Endothelial cell of umbilical vein (primary cell): ENCODE data around the gene TMEM121B. TPM values are rescaled to one million over a fixed set of nuclear protein-coding genes. Genes with fewer than 3 reads are reported as not detected.

Experiments used
- BruUV-seq: library from RNA; stranded (reverse); fragments of 400-500 nt; replicated peaks from 2 replicates; lab custom pipeline; 2021; lab: Mats Ljungman, UMichigan
- CTCF ChIA-PET: fragments of 300-600, 350-600 bp; sonication (Branson Sonifier 250); formaldehyde crosslinking; loops from one replicate; lab custom pipeline; 2021; ENCODE audit warnings: antibody characterized with exemption, inconsistent platforms; lab: Charles Lee
- POLR2A ChIA-PET: fragments of 300-600, 350-600 bp; sonication (Branson Sonifier 250); formaldehyde crosslinking; loops from one replicate; lab custom pipeline; 2021; ENCODE audit warnings: antibody characterized with exemption, inconsistent platforms; lab: Charles Lee
- DNase-seq: peaks from one replicate; pipeline ENCODE4 v3.0.0-alpha.2; 2011; ENCODE audit warnings: low read depth, low spot score
- FAIRE-seq: peaks from 2 replicates; lab custom pipeline; 2011; peaks lifted over from hg19 to GRCh38; lab: Jason Lieb, UNC
- H2AFZ ChIP-seq: 2 replicates; pipeline ENCODE4 v1.6.0; 2012; ENCODE audit warnings: low read depth, low read length, control low read depth, inconsistent platforms
- H3K27ac ChIP-seq: 2 replicates; pipeline ENCODE4 v1.5.1; 2011; ENCODE audit warnings: low read depth, mild to moderate bottlenecking, control low read depth, low read length, moderate library complexity; ENCODE audit not compliant: insufficient read depth
- H3K27me3 ChIP-seq, 2 experiments: 2 replicates each; pipeline versions ENCODE4 v1.6.0 to v1.6.1; 2011; ENCODE audit warnings: low read length in 2 of 2, mixed read lengths in 1 of 2; ENCODE audit not compliant: control insufficient read depth in 2 of 2, insufficient read depth in 2 of 2
- H3K36me3 ChIP-seq, 2 experiments: 2 replicates in 1 of 2; 3 replicates in 1 of 2; pipeline ENCODE4 v1.5.1; 2011; ENCODE audit warnings: low read length in 2 of 2, mild to moderate bottlenecking in 1 of 2, moderate library complexity in 1 of 2; ENCODE audit not compliant: control insufficient read depth in 2 of 2, insufficient read depth in 2 of 2; ENCODE audit errors: extremely low read depth in 1 of 2
- H3K4me1 ChIP-seq: 3 replicates; pipeline ENCODE4 v1.5.1; 2011; ENCODE audit warnings: mild to moderate bottlenecking, low read length; ENCODE audit not compliant: control insufficient read depth, insufficient read depth; ENCODE audit errors: extremely low read depth
- H3K4me2 ChIP-seq: 2 replicates; pipeline ENCODE4 v1.6.1; 2011; ENCODE audit warnings: low read length, control low read depth, mixed read lengths; ENCODE audit not compliant: insufficient read depth
- H3K4me3 ChIP-seq, 3 experiments: fragments of 200-600 bp in 1 of 3; sonication (generic), shearing (Covaris generic) in 1 of 3; replicated peaks in 1 of 3; 2 replicates each; pipeline ENCODE4 v1.5.1; 2011 to 2016; ENCODE audit warnings: control low read depth in 3 of 3, low read length in 3 of 3, mild to moderate bottlenecking in 2 of 3, inconsistent platforms in 1 of 3, low read depth in 1 of 3, moderate library complexity in 1 of 3; ENCODE audit not compliant: insufficient read depth in 1 of 3
- H3K79me2 ChIP-seq: 2 replicates; pipeline ENCODE4 v1.6.0; 2012; ENCODE audit warnings: low read length, inconsistent platforms; ENCODE audit not compliant: control insufficient read depth, insufficient read depth
- H3K9ac ChIP-seq: replicated peaks from 2 replicates; pipeline ENCODE3; 2011; ENCODE audit warnings: low read length, control low read depth; ENCODE audit not compliant: insufficient read depth; ENCODE audit errors: extremely low read depth
- H3K9me1 ChIP-seq: replicated peaks from 3 replicates; pipeline ENCODE4 v1.6.0; 2011; ENCODE audit warnings: mild to moderate bottlenecking, low read length; ENCODE audit not compliant: control insufficient read depth, insufficient read depth; ENCODE audit errors: extremely low read depth
- H3K9me3 ChIP-seq: replicated peaks from 2 replicates; pipeline ENCODE4 v1.5.1; 2012; ENCODE audit warnings: low read length, inconsistent platforms; ENCODE audit not compliant: control insufficient read depth, insufficient read depth
- H4K20me1 ChIP-seq: replicated peaks from 2 replicates; pipeline ENCODE3; 2011; ENCODE audit warnings: mild to moderate bottlenecking, low read length; ENCODE audit not compliant: control insufficient read depth, insufficient read depth; ENCODE audit errors: extremely low read depth
- CTCF ChIP-seq, 2 donors: IDR thresholded peaks; 1 replicate in 1 of 2; 2 replicates in 1 of 2; pipeline ENCODE4 v1.5.1; 2011; ENCODE audit warnings: low read length in 2 of 2, mild to moderate bottlenecking in 2 of 2, moderate library complexity in 2 of 2, control low read depth in 1 of 2, inconsistent platforms in 1 of 2, low read depth in 1 of 2; ENCODE audit not compliant: insufficient read depth in 1 of 2; ENCODE audit errors: extremely low read depth in 1 of 2
- EZH2 ChIP-seq: IDR thresholded peaks from 2 replicates; pipeline ENCODE4 v1.6.1; 2012; ENCODE audit warnings: borderline replicate concordance, low read depth, mild to moderate bottlenecking, moderate library complexity, low read length, inconsistent platforms; ENCODE audit not compliant: severe bottlenecking
- FOS ChIP-seq: IDR thresholded peaks from 2 replicates; pipeline ENCODE4 v1.6.1; 2011; ENCODE audit warnings: mild to moderate bottlenecking, low read length, moderate library complexity, borderline replicate concordance; ENCODE audit not compliant: insufficient read depth
- GATA2 ChIP-seq: IDR thresholded peaks from 2 replicates; pipeline ENCODE4 v1.7.0; 2011; ENCODE audit warnings: low read depth, mild to moderate bottlenecking, moderate library complexity, mixed read lengths, low read length; ENCODE audit not compliant: insufficient read length, insufficient read depth
- JUN ChIP-seq: IDR thresholded peaks from 2 replicates; pipeline ENCODE4 v1.6.1; 2011; ENCODE audit warnings: borderline replicate concordance, low read depth; ENCODE audit not compliant: insufficient read length, insufficient read depth
- MYC ChIP-seq: IDR thresholded peaks from one replicate; pipeline ENCODE4 v1.6.1; 2011; ENCODE audit warnings: mild to moderate bottlenecking, low read depth, low read length
- POLR2A ChIP-seq: IDR thresholded peaks from 2 replicates; pipeline ENCODE4 v1.6.1; 2012; ENCODE audit warnings: low read depth, mild to moderate bottlenecking, control low read depth, low read length
- POLR2AphosphoS5 ChIP-seq: IDR thresholded peaks from 2 replicates; pipeline ENCODE4 v1.6.1; 2012; ENCODE audit warnings: low read depth, mild to moderate bottlenecking, control low read depth, low read length, moderate library complexity; ENCODE audit not compliant: insufficient read depth
- dilution Hi-C: fragments of 300-500 bp; cut with MboI; formaldehyde crosslinking; loops from one replicate; pipeline ENCODE4 v1.15.0; 2019; ENCODE audit warnings: low sequenced_read_pairs; ENCODE audit not compliant: extremely low pct_ligation_motif_present
- intact Hi-C: fragments of 100-400 bp; cut with micrococcal nuclease; formaldehyde crosslinking; loops from one replicate; pipeline ENCODE4 v1.10.0; 2022
- polyA plus RNA-seq, 4 experiments: library from polyadenylated mRNA; depleted of rRNA in 3 of 4; stranded (reverse) in 3 of 4; unstranded in 1 of 4; fragments of >200 nt; gene quantifications; 2 replicates each; pipeline versions ENCODE4 v1.2.1 to v1.2.3, GENCODE V29; 2011 to 2012; ENCODE audit warnings: missing spikeins in 1 of 4
- total RNA-seq: library from RNA; stranded (reverse); gene quantifications from 2 replicates; pipeline ENCODE4 v1.2.3, GENCODE V29; 2021
- TF ChIP-seq, protein P1 (sequence below): IDR thresholded peaks from 2 replicates; pipeline ENCODE4 v1.6.1; 2011; ENCODE audit not compliant: insufficient read depth, insufficient read length

Gene TMEM121B
- total and polyA plus RNA-seq, 2 donors (not counting 3 experiments of a cell fraction or from before 2014, with no cell fraction given): 0.18 to 0.33 TPM

DNA sequence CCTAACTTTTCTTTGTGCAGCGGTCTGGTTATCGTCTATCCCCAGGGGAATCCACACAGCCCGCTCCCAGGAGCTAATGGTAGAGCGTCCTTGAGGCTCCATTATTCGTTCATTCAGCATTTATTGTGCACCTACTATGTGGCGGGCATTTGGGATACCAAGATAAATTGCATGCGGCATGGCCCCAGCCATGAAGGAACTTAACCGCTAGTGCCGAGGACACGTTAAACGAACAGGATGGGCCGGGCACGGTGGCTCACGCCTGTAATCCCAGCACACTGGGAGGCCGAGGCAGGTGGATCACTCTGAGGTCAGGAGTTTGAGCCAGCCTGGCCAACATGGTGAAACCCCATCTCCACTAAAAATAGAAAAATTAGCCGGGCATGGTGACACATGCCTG, 11.2 kb downstream of the TMEM121B start:
- no peaks in the 10 kb centered on the region for H4K20me1 ChIP-seq
- no peaks in the 10 kb centered on the region for H3K4me1 ChIP-seq
- H3K79me2 ChIP-seq: no peaks in the 10 kb centered on the region
- intact Hi-C loops (no loop called here), dilution Hi-C loops (no loop called here)
- H2AFZ ChIP-seq: no peak overlapping the region
- DNase-seq (no peak), FAIRE-seq (no peak)
- H3K9me1 ChIP-seq: no peaks in the 10 kb centered on the region
- no peak overlapping the region for H3K4me3 ChIP-seq
- peaks cover 0 to 3% of the 10 kb centered on the region in 2 experiments for H3K27me3 ChIP-seq
- no peak overlapping the region for H3K9ac ChIP-seq
- no TSS peak for BruUV-seq
- ChIA-PET CTCF (interaction anchor here (1.5 kb wide), 1 partner anchor 36 kb away, joined by 3 read pairs; no protein-coding TSS in a partner anchor), POLR2A (no interaction called here)
- no peaks in the 10 kb centered on the region for H3K9me3 ChIP-seq
- peaks cover 0 to 2% of the 10 kb centered on the region in 2 experiments for H3K36me3 ChIP-seq
- H3K4me2 ChIP-seq: no peak overlapping the region
- no peak for TF ChIP-seq FOS
- TF ChIP-seq CTCF (IDR thresholded peaks at IDR 0.05; ENCODE audit: extremely low read depth in 1 of 2, insufficient read depth in 1 of 2, low read depth in 1 of 2, low read length in 2 of 2): no peak
- TF ChIP-seq POLR2A: no peak
- TF ChIP-seq MYC: no peak
- TF ChIP-seq, protein P1, sequence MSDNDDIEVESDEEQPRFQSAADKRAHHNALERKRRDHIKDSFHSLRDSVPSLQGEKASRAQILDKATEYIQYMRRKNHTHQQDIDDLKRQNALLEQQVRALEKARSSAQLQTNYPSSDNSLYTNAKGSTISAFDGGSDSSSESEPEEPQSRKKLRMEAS: no peak
- no peak for TF ChIP-seq EZH2
- TF ChIP-seq POLR2AphosphoS5: no peak
- TF ChIP-seq GATA2: no peak
- no peak for TF ChIP-seq JUN
- H3K27ac ChIP-seq: no peak overlapping the region
